Kidney epithelial cell (primary cell): ENCODE measurements around the gene THSD7B. TPM values are rescaled to one million over a fixed set of nuclear protein-coding genes. Genes with fewer than 3 reads are reported as not detected.

Source experiments
- DNase-seq: peaks from one replicate; pipeline ENCODE4 v3.0.0-alpha.2; 2010; ENCODE audit warnings: low read depth
- H3K27me3 ChIP-seq: 2 replicates; pipeline ENCODE4 v1.6.0; 2011; ENCODE audit warnings: low read length; ENCODE audit not compliant: control insufficient read depth, insufficient read depth
- H3K36me3 ChIP-seq: 2 replicates; pipeline ENCODE4 v1.5.1; 2011; ENCODE audit warnings: low read length; ENCODE audit not compliant: control insufficient read depth, insufficient read depth
- H3K4me3 ChIP-seq: 2 replicates; pipeline ENCODE4 v1.5.1; 2011; ENCODE audit warnings: low read depth, mild to moderate bottlenecking, control low read depth, low read length
- total RNA-seq: library from RNA; depleted of rRNA; stranded (reverse); fragments of >200 nt; gene quantifications from 2 replicates; pipeline ENCODE4 v1.2.3, GENCODE V29; 2015
- TF ChIP-seq, protein P1 (sequence below): IDR thresholded peaks from 2 replicates; pipeline ENCODE4 v1.5.1; 2011; ENCODE audit warnings: mild to moderate bottlenecking, moderate library complexity, low read length, control low read depth, inconsistent platforms; ENCODE audit not compliant: insufficient read depth, poor library complexity, severe bottlenecking

The THSD7B gene
- total RNA-seq, 1 donor from 2014 or later = 0.04 TPM

DNA sequence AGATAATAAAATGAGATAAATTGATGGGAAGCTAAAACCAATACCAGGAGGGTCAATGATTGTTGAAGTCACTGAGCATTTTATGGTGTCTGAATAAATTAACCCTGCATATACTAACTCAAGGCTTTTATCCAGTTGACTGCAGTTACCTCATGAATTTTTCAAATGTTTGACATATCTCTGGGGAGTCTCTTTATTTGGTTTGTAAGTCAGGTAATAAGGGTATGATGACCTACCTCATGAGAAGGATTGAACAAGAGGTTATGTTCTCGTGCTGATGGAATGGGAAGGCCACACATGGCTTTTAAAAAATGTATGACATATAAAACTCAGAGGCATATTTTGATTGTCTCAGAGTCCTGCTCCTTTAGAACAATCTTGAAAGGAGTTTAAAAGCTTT lies 237.6 kb downstream of the THSD7B start:
- Histone ChIP-seq H3K36me3 (no peaks in the 10 kb centered on the region), H3K4me3 (no peak overlapping the region), H3K27me3 (no peaks in the 10 kb centered on the region)
- TF ChIP-seq, protein P1, sequence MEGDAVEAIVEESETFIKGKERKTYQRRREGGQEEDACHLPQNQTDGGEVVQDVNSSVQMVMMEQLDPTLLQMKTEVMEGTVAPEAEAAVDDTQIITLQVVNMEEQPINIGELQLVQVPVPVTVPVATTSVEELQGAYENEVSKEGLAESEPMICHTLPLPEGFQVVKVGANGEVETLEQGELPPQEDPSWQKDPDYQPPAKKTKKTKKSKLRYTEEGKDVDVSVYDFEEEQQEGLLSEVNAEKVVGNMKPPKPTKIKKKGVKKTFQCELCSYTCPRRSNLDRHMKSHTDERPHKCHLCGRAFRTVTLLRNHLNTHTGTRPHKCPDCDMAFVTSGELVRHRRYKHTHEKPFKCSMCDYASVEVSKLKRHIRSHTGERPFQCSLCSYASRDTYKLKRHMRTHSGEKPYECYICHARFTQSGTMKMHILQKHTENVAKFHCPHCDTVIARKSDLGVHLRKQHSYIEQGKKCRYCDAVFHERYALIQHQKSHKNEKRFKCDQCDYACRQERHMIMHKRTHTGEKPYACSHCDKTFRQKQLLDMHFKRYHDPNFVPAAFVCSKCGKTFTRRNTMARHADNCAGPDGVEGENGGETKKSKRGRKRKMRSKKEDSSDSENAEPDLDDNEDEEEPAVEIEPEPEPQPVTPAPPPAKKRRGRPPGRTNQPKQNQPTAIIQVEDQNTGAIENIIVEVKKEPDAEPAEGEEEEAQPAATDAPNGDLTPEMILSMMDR = no peak
- DNase-seq = no peak

DNA sequence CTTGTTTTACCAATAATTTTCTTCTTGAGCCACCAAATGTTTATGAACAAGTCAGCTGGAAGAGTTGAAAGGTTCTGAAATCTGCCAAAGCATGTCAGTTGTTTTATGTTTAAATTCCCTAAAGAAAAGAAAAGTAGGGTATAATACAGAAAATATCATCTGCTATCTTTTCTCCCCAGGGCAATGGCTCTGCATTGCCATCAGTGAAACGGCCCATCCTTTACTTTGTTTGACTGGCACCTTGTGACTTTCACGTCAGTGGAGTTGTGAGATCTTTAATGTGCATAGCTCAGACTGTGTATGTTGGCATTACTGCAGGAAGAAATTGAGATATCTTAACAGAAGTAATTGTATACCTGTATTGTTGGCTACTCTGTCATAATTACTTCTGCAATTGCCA lies 239.9 kb downstream of the THSD7B start:
- TF ChIP-seq, protein P1 = no peak
- H3K4me3 ChIP-seq = no peak overlapping the region
- H3K36me3 ChIP-seq = no peaks in the 10 kb centered on the region
- no peaks in the 10 kb centered on the region for H3K27me3 ChIP-seq
- DNase-seq = no peak

DNA sequence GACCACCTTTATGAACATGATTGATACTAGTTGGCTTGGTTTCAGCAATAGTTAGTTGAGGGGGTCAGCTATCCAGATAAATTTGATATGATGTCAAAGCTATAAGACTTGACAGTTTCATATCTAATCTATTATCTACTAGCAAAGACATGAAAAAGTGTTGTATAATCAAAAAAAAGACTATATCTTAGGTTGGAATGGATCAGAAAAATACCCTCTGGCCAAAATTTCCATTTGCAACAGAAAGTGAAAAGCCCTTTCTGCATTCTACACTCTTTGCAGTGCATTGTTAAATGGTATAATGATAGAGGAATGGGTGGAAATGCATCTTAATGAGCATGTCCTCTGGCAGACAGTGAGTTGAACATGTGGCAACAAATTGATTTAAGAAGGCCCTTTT lies 242.6 kb downstream of the THSD7B start:
- no peaks in the 10 kb centered on the region for H3K36me3 ChIP-seq
- TF ChIP-seq, protein P1 = no peak
- H3K27me3 ChIP-seq = no peaks in the 10 kb centered on the region
- no peak for DNase-seq
- no peak overlapping the region for H3K4me3 ChIP-seq

DNA sequence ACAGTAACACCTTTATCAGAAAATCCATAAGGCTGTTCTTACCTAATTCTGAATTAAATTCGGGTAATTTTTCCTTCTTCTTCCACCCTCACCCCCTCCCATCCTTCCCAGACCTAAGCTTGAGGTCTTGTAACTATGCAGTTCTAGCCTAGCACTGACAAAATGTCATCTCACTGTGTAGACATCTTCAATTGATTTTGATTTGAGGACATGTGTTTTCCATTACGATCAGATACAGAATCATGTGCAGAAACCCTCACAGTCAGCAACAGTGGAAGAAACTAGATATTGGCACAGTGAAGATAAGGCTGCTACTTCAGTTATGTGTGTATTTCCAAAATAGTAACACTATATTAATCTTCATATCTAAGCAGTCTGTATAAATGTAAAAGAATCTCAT lies 244.6 kb downstream of the THSD7B start:
- DNase-seq = no peak
- Histone ChIP-seq H3K27me3 (no peaks in the 10 kb centered on the region), H3K4me3 (no peak overlapping the region), H3K36me3 (no peaks in the 10 kb centered on the region)
- TF ChIP-seq, protein P1 = no peak

DNA sequence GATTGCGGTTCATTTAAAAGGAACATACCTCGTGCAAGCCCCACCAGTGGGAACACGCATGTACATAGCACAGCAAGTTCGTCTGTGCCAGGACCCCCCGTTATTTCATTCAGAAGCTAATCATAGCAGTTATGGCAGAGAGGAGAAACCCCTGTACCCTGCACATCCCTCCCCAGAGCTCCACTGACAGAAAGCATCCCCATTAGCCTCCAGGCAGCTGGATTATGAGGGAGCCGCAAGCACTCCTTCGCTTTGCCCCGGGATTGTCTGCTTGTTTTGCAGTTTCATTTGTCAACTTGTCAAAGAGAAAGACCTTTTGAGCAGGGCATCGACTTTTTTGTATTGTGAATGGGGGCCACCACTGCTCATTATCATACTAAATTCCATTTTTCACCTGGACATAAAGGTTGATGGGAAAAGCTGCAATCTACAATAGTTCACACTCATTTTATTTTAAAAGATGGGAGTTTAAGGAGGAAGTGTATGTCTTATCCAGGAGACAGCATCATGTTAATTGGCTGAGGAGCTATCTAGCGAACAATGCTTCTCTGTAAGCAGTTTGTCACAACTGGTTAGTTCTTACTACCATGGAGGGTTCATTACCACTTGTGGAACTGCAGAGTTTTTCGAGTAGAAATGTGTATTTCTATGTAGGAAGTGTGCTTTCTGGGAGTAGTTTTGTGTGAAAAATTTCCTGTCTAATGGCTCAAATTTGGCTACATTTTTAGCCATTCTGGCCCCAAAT lies 255.3 kb downstream of the THSD7B start:
- TF ChIP-seq, protein P1 = no peak
- H3K27me3 ChIP-seq = no peaks in the 10 kb centered on the region
- DNase-seq = no peak
- H3K36me3 ChIP-seq = no peaks in the 10 kb centered on the region
- no peak overlapping the region for H3K4me3 ChIP-seq

DNA sequence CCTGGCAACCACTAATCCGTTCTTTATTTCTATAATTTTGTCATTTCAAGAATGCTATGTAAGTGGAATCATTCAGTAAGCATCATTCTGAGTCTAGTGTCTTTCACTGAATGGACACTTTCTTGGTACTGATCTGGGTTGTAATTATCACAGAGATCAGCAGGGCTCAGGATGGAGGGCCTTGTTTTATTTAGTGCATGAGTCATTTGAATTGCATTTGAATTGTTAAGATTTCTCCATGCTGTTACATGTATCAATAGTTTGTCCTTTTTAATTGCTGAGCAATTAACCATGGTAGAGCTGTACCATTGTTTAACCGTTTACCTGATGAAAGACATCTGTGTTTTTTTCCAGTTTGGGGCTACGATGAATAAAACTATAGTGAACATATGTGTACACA lies 256.4 kb downstream of the THSD7B start:
- TF ChIP-seq, protein P1 = no peak
- DNase-seq = no peak
- no peak overlapping the region for H3K4me3 ChIP-seq
- H3K27me3 ChIP-seq = no peaks in the 10 kb centered on the region
- H3K36me3 ChIP-seq = no peaks in the 10 kb centered on the region
